Panc1 (cell line): ENCODE results near the gene USH2A.

Experiments
- TF ChIP-seq, protein P1 (sequence below): fragments of 450-650 bp; IDR thresholded peaks from 2 replicates; pipeline ENCODE4 v1.5.1; 2017; ENCODE audit warnings: mild to moderate bottlenecking
- TF ChIP-seq, protein P2 (sequence below), 2 experiments: IDR thresholded peaks; 2 replicates each; pipeline ENCODE4 v1.6.1; 2011 to 2012; ENCODE audit warnings: low read depth in 2 of 2, control low read depth in 1 of 2, low read length in 1 of 2, mild to moderate bottlenecking in 1 of 2, moderate library complexity in 1 of 2; ENCODE audit not compliant: insufficient read depth in 1 of 2

DNA sequence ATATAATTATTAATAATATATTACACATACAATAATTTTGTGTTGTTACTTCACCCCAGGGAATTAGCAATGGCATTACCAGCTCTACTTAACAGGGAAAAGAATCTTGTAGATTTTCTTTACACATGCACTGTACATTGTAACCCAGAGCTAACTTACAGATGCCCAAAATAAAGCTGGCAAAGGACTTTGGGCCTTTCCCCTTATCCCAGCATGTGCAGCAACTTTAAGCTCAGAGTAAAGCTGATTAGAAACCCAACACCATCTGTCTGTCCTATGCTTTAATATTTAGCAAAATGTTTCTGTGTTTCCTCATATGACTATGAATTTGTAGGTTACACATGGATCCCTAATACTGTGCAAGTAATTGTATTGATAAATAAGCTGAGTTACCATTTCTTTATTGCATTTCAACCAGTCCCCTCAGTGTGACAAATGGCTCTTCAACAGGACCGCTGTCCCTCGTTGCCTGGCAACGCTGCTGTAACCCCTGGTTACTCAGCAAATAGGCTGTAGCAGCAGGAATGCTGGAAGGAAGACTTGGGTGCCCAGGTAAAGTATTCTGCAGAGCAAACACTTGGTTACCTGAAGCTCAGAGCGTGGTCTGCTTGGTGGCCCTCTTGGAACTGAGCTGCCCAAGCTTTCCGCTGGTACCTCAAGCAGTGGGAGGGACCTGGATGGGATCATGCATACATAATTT, at the start of gene USH2A:
- TF ChIP-seq, protein P1, sequence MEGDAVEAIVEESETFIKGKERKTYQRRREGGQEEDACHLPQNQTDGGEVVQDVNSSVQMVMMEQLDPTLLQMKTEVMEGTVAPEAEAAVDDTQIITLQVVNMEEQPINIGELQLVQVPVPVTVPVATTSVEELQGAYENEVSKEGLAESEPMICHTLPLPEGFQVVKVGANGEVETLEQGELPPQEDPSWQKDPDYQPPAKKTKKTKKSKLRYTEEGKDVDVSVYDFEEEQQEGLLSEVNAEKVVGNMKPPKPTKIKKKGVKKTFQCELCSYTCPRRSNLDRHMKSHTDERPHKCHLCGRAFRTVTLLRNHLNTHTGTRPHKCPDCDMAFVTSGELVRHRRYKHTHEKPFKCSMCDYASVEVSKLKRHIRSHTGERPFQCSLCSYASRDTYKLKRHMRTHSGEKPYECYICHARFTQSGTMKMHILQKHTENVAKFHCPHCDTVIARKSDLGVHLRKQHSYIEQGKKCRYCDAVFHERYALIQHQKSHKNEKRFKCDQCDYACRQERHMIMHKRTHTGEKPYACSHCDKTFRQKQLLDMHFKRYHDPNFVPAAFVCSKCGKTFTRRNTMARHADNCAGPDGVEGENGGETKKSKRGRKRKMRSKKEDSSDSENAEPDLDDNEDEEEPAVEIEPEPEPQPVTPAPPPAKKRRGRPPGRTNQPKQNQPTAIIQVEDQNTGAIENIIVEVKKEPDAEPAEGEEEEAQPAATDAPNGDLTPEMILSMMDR = no peak
- TF ChIP-seq, protein P2, sequence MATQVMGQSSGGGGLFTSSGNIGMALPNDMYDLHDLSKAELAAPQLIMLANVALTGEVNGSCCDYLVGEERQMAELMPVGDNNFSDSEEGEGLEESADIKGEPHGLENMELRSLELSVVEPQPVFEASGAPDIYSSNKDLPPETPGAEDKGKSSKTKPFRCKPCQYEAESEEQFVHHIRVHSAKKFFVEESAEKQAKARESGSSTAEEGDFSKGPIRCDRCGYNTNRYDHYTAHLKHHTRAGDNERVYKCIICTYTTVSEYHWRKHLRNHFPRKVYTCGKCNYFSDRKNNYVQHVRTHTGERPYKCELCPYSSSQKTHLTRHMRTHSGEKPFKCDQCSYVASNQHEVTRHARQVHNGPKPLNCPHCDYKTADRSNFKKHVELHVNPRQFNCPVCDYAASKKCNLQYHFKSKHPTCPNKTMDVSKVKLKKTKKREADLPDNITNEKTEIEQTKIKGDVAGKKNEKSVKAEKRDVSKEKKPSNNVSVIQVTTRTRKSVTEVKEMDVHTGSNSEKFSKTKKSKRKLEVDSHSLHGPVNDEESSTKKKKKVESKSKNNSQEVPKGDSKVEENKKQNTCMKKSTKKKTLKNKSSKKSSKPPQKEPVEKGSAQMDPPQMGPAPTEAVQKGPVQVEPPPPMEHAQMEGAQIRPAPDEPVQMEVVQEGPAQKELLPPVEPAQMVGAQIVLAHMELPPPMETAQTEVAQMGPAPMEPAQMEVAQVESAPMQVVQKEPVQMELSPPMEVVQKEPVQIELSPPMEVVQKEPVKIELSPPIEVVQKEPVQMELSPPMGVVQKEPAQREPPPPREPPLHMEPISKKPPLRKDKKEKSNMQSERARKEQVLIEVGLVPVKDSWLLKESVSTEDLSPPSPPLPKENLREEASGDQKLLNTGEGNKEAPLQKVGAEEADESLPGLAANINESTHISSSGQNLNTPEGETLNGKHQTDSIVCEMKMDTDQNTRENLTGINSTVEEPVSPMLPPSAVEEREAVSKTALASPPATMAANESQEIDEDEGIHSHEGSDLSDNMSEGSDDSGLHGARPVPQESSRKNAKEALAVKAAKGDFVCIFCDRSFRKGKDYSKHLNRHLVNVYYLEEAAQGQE (IDR thresholded peaks at IDR 0.05; ENCODE audit: insufficient read depth in 1 of 2, low read depth in 2 of 2, low read length in 1 of 2) = no peak
